Activated naive CD4-positive, alpha-beta T cell treated with anti-CD3 and anti-CD28 coated beads, Interleukin-2, amount 50 U/mL, for 16 hours (primary cell): ENCODE measurements around the gene RNU6-8.
A peak's percentile ranks its signal among the peaks of the same experiment; 100 is the strongest.

Experiments used
- DNase-seq: peaks from one replicate; pipeline ENCODE4 v3.0.0-alpha.2; 2020

Gene RNU6-8

GRCh38 chr14:32202998-32203882, at the start of gene RNU6-8:
Gene RNU6-8 (minus strand): TSS chr14:32203269.
- peak; percentile 90 for DNase-seq

GRCh38 chr14:32252030-32252670, 49.1 kb upstream of the RNU6-8 start:
- DNase-seq = peak; percentile 26

- no peak for DNase-seq
Observed at GRCh38 chr14:32251530-32251929, 48.5 kb upstream of the RNU6-8 start.

GRCh38 chr14:32250681-32251080, 47.6 kb upstream of the RNU6-8 start:
- no peak for DNase-seq

- DNase-seq = no peak
Observed at GRCh38 chr14:32249780-32250179, 46.7 kb upstream of the RNU6-8 start.

GRCh38 chr14:32249371-32249770, 46.3 kb upstream of the RNU6-8 start:
- DNase-seq = no peak

- no peak for DNase-seq
Observed at GRCh38 chr14:32246751-32247150, 43.7 kb upstream of the RNU6-8 start.

GRCh38 chr14:32244404-32244803, 41.3 kb upstream of the RNU6-8 start:
- DNase-seq = no peak

GRCh38 chr14:32233260-32233659, 30.2 kb upstream of the RNU6-8 start:
- no peak for DNase-seq

GRCh38 chr14:32232481-32232880, 29.4 kb upstream of the RNU6-8 start:
- no peak for DNase-seq

- no peak for DNase-seq
Observed at GRCh38 chr14:32230695-32231280, 27.7 kb upstream of the RNU6-8 start.

- DNase-seq = no peak
Observed at GRCh38 chr14:32230181-32230580, 27.1 kb upstream of the RNU6-8 start.

GRCh38 chr14:32226056-32226455, 23.0 kb upstream of the RNU6-8 start:
- DNase-seq = no peak

- DNase-seq = no peak
Observed at GRCh38 chr14:32225378-32225920, 22.4 kb upstream of the RNU6-8 start.

GRCh38 chr14:32224737-32225377, 21.8 kb upstream of the RNU6-8 start:
- DNase-seq = peak; percentile 19

- no peak for DNase-seq
Observed at GRCh38 chr14:32217301-32217700, 14.2 kb upstream of the RNU6-8 start.

GRCh38 chr14:32212833-32213232, 9.8 kb upstream of the RNU6-8 start:
- no peak for DNase-seq

- DNase-seq = no peak
Observed at GRCh38 chr14:32211068-32211404, 8.0 kb upstream of the RNU6-8 start.

GRCh38 chr14:32209471-32209870, 6.4 kb upstream of the RNU6-8 start:
- no peak for DNase-seq

GRCh38 chr14:32208490-32208889, 5.4 kb upstream of the RNU6-8 start:
- DNase-seq = no peak

GRCh38 chr14:32206552-32206951, 3.5 kb upstream of the RNU6-8 start:
- DNase-seq = no peak

GRCh38 chr14:32205984-32206383, 2.9 kb upstream of the RNU6-8 start:
- no peak for DNase-seq

GRCh38 chr14:32205554-32205953, 2.5 kb upstream of the RNU6-8 start:
- no peak for DNase-seq
